ENCODE data around the gene THOP1.
A peak's percentile ranks its signal among the peaks of the same experiment; 100 is the strongest.
"Not testable (repeated sequence)": the region's sequence is repeated elsewhere in the genome, so short reads cannot be mapped to it uniquely, and the experiment has no call there.

THOP1 gene

DNA sequence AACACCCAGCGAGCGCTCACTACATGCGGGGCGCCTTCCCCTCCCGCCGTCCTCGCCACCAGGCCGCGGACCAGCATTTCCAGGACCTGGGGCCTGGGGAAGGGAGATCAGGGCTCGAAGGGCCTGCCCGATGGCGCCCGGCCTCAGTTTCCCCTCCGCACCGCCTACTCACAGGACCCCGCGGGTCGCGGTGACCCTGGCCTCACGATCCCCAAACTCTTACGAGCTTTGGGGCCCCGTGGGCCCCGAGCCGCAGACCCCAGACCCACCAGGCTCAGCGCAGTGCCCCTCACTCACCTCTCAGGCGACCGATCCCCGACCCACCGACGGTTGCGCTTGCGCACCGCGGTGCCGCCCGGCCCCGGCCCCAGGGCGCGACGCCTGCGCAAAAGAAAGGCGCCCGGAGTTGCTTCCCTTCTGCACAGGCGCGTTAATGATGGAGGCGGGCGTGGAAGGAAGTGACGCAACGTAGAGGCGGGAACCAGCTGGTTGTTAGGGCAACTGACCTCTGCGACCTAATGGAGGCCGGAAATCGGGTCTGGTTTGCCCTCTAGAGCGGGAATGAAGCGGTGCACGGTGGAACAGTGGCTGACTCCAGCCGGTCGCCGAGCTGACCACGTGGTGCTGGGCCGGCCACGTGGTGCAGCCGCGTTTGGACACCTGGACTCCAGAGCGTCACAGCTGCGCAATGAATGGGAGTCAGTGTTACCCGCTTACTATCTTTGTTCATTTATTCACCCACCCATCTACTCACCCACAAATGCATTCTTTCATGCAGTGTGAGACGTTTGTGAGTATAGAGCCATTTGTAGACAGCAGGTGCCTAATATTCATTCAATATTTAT lies 2.1 kb upstream of the THOP1 start, which contains the start of gene SGTA:
TSS of gene SGTA (minus strand) at position 338 of the 845 bp plus-strand sequence. CDS start 14,205 bp downstream, outside the sequence.
- peak; percentile 99 for DNase-seq

DNA sequence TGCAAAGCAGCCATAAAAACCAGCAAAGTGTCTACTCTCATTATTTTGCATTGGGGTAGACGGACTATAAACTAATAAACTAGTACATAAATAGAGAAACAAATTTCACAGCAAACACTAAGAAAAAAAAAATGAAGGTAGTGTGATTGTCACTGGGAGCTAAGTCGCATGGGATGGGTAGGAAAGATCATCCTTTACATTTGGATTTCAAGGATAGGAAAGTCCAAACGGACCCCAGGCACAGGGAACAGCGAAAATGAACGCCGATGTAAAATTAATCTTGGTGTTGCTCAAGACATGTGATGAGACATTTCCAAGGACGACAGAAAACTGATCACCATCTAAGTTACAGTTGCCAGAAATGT lies 1.5 kb upstream of the THOP1 start:
- DNase-seq: no peak

GRCh38 chr19:2787115-2787514 lies 1.8 kb downstream of the THOP1 start:
- DNase-seq: no peak

- no peak for DNase-seq
These were observed 2.9 kb downstream of the THOP1 start for GRCh38 chr19:2788237-2788636.

GRCh38 chr19:2790194-2790556 lies 4.9 kb downstream of the THOP1 start:
- no peak for DNase-seq

- no peak for DNase-seq
These were observed 5.4 kb downstream of the THOP1 start for GRCh38 chr19:2790557-2791271.

- DNase-seq: no peak
These were observed 6.1 kb downstream of the THOP1 start for GRCh38 chr19:2791440-2791839.

DNA sequence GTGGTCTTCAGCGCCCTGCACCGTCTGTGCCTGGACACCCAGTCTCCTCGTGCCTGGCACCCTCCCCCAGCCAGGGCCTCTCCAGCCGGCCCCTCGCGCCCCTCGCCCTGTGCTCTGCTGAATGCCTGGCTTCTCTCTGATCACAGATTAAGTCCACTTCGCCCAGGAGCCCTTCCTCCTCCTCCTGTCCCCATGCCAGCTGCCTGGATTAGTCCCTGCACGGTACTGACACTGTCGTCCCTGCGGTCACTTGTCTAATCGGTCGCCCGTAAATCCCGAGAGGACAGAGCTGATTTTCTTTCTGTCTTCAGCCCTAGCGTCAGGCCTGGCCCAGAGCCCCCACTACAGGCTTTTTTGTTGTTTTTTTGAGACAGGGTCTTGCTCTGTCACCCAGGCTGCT lies 6.6 kb downstream of the THOP1 start:
- no peak for DNase-seq

- not testable (repeated sequence) for DNase-seq
These were observed 7.4 kb downstream of the THOP1 start for GRCh38 chr19:2792666-2793065.

- no peak for DNase-seq
These were observed 7.8 kb downstream of the THOP1 start for GRCh38 chr19:2793126-2793525.

GRCh38 chr19:2793577-2793976 lies 8.3 kb downstream of the THOP1 start:
- DNase-seq: no peak

DNA sequence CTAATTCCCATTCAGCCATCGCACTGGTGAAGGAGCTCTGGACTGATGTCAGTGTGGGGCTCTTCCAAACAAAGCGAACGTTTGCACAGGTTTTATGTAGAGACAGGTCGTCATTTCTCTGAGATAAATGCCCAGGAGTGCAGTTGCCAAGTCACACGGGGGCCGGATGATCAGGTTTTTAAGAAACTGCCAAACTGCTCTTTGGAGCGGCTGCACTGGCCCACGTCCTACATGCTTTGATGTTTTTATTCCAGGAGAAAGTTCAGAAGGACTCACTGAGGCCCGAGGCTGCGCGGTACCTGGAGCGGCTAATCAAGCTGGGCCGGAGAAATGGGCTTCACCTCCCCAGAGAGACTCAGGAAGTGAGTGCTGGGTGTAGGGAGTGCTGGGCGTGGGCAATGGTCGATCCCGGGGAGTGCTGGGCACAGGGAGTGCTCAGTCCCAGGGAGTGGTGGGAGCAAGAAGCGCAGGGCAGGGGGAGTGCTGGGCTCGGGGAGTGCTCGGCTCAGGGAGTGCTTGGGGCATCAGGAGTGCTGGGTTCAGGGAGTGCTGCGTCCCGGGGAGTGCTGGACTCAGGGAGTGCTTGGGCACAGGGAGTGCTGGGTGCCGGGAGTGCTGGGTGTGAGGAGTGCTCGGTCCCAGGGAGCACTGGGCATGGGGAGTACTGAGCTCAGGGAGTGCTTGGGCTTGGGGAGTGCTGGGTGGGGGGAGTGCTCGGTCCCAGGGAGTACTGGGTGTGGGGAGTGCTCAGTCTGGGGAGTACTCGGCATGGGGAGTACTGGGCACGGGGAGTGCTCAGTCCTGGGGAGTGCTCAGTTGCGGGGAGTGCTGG lies 10.7 kb downstream of the THOP1 start:
- no peak for DNase-seq

GRCh38 chr19:2796659-2797266 lies 11.5 kb downstream of the THOP1 start:
- no peak for DNase-seq

DNA sequence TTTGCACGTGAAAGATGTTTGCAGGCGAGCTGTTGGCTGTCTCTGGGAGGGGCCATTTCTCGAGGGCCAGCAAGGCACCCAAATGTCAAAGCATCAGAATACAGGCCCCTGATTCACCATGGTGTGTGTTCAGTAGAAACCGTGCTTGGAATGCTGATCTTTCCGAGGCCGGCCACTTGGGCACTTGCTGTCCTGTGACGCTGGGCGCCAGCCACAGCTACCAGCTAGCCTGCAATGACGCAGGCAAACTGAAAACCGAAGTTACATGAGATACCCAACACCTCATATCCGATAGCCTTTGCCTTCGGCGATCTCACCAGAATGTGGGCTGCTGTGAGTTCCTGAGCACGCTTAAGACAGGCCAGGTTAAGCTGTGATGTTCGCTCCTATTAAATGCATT lies 12.0 kb downstream of the THOP1 start:
- no peak for DNase-seq

DNA sequence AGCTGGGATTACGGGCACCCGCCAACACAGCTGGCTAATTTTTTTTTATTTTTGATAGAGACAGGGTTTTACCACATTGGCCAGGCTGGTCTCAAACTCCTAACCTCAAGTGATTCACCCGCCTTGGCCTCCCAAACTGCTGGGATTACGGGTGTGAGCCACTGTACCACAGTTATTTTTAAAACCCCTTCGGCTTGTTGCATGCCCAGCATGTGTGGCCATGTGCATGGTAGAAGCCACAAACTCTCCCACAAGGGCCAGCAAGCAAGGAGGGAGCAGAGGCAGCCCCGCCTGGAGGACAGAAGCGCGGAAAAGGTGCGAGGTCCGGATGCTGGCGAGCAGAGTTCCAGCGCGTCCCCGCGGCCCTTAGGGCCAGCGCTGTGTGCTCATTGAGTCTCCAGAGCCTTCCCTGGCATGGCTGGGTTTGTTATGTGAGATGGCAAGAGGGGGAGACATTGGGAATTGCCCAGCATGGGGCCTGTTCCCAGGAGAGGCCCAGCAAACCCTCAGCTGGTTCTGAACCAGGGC lies 12.9 kb downstream of the THOP1 start:
- DNase-seq: no peak

- DNase-seq: peak; percentile 7
These were observed 13.4 kb downstream of the THOP1 start for GRCh38 chr19:2798733-2799132.

DNA sequence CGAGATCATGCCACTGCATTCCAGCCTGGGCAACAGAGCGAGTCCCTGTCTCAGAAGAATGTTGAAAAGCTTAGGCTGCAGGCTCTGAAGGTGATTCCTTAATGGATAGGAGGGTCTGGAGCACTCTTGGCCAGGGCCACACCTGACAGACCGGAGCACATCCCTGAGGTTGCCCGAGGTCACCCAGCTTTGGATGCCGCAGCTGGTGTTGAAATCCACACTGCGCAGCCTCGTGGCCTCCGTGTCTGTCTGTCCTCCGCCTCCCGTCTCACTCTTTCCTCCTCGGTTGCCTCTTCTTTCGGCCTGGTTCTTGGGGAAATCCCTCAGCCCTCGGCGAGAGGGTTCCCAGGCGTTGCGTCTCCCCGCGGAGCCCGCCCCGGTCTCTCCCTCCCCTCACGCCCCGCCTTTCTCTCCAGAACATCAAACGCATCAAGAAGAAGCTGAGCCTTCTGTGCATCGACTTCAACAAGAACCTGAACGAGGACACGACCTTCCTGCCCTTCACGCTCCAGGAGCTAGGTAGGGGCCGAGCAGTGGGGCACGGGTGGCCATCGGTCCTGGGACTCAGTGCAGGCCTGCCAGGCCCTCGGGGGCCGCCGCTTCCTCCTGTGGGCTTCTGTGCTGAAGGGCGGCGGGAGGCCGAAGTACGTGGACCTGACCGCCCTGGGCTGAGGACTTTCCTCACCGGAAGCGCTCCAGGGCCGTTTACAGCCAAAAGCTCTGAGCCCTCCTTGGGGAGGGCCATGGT lies 14.1 kb downstream of the THOP1 start:
- DNase-seq: no peak

GRCh38 chr19:2800506-2800905 lies 15.2 kb downstream of the THOP1 start:
- no peak for DNase-seq

DNA sequence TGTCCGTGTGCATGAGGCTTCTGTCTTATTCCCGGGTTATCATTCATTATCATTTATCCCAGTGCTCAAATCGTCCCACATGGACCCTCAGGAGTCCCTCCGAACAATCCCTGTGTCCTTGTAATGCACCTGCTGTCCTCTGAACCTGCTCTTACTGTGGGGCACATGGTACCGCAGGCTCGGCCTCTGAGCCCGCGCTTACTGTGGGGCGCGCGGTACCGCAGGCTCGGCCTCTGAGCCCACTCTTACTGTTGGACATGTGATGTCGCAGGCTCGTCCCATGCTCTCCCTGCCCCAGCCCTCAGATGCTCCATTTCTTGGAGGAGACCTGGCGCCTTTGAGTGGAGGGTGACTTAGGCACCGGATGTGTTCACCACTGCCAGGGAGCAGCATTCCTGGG lies 17.5 kb downstream of the THOP1 start:
- DNase-seq: no peak

DNA sequence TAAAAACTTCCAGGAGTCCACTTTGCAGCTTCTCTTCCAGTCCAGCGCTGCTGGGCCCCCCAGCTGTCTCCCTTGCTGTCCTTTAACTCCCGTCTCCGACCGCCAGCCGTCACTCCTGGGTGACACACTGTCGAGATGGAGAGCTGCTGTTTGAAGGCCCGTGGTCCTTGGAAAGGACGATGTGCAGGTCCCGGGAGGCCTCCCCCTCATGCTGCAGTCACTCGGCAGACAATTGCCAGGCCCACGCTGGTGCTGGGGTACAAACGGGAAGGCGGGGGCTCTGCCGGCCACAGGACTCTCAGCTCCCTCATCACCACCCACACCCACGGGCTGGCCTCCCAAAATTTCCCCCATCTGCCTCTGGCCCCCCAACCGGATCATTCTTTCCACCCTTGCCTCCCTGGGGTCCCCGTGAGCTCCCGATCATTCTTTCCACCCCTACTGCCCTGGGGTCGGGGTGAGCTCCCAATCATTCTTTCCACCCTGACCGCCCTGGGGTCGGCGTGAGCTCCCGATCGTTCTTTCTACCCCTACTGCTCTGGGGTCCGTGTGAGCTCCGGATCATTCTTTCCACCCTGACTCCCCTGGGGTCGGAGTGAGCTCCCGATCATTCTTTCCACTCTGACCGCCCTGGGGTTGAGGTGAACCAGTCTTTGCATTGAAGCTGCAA lies 18.3 kb downstream of the THOP1 start:
- DNase-seq: no peak
